Kidney (tissue), 14 donors: Measurements from ENCODE around the gene TBC1D10B. TPM values are rescaled to one million over a fixed set of nuclear protein-coding genes. Genes with fewer than 3 reads are reported as not detected.

Experiments used
- DNase-seq, 5 donors: peaks; one replicate each; pipeline ENCODE4 v3.0.0-alpha.2; 2013 to 2020
- FAIRE-seq: peaks from 2 replicates; lab custom pipeline; 2012; peaks lifted over from hg19 to GRCh38; lab: Jason Lieb, UNC
- H3K27ac ChIP-seq, 2 donors: one replicate each; pipeline ENCODE4 v1.7.0; 2013; ENCODE audit warnings: low read depth in 2 of 2, low read length in 2 of 2, inconsistent platforms in 1 of 2
- H3K27me3 ChIP-seq: one replicate; pipeline ENCODE4 v1.7.1; 2013; ENCODE audit warnings: low read length, inconsistent platforms; ENCODE audit not compliant: control insufficient read depth, insufficient read depth
- H3K36me3 ChIP-seq, 3 donors: one replicate each; pipeline versions ENCODE4 v1.7.0 to v1.7.1; 2013; ENCODE audit warnings: low read length in 3 of 3, control low read depth in 1 of 3, inconsistent platforms in 1 of 3; ENCODE audit not compliant: insufficient read depth in 3 of 3, control insufficient read depth in 2 of 3
- H3K4me1 ChIP-seq, 3 donors: one replicate each; pipeline versions ENCODE4 v1.7.0 to v1.7.1; 2013; ENCODE audit warnings: low read length in 3 of 3, inconsistent platforms in 1 of 3, low read depth in 1 of 3; ENCODE audit not compliant: control insufficient read depth in 2 of 3, insufficient read depth in 2 of 3
- H3K4me3 ChIP-seq, 3 donors: one replicate each; pipeline versions ENCODE4 v1.7.0 to v1.8.1; 2013; ENCODE audit warnings: low read length in 3 of 3, control low read depth in 1 of 3, inconsistent platforms in 1 of 3
- H3K9ac ChIP-seq, 3 donors: one replicate each; pipeline versions ENCODE4 v1.7.0 to v1.7.1; 2013; ENCODE audit warnings: low read length in 3 of 3, control low read depth in 1 of 3, inconsistent platforms in 1 of 3
- H3K9me3 ChIP-seq, 3 donors: one replicate each; pipeline versions ENCODE4 v1.7.0 to v1.7.1; 2013; ENCODE audit warnings: low read length in 3 of 3, control low read depth in 1 of 3, inconsistent platforms in 1 of 3; ENCODE audit not compliant: control insufficient read depth in 2 of 3, insufficient read depth in 1 of 3
- CTCF ChIP-seq: IDR thresholded peaks from 3 replicates; pipeline ENCODE4 v1.5.1; 2012; ENCODE audit warnings: mild to moderate bottlenecking, moderate library complexity, borderline replicate concordance; ENCODE audit not compliant: insufficient read depth; ENCODE audit errors: extremely low read depth
- intact Hi-C: fragments of 100-400 bp; cut with DNase I; formaldehyde crosslinking; loops from one replicate; pipeline ENCODE4 v1.11.1; 2022
- polyA plus RNA-seq: library from polyadenylated mRNA; stranded (reverse); fragments of 350-450 nt; fragmentation: Illumina TruSeq; extraction: RNeasy Lipid Tissue Mini Kit (QIAGEN cat#74804); gene quantifications from one replicate; pipeline ENCODE4 v1.2.3, GENCODE V29; 2014; ENCODE audit warnings: low read depth, low replicate concordance; ENCODE audit not compliant: insufficient read depth
- total RNA-seq: library from RNA; stranded (reverse); fragmentation: NEBNext Ultra II Directional; extraction: Animal tissue kit (Norgen Biotek cat#: 25700); gene quantifications from one replicate; pipeline ENCODE4 v1.2.1, GENCODE V29; 2021
- donor health status: control.
- donor health status: control.
- donor health status: control.
- donor health status: control.
- donor health status: control.
- donor health status: DM: yes; HTN: yes; CAD: no.
- donor health status: Normal renal cell carcinoma (clear cell type).

The TBC1D10B gene
- total and polyA plus RNA-seq, 2 donors from 2014 or later: 30.1 to 32.7 TPM

- peaks cover 0 to 9% (median 6%) of the 10 kb centered on the region in 3 donors for H3K4me1 ChIP-seq
- H3K9me3 ChIP-seq: no peaks in the 10 kb centered on the region
- FAIRE-seq: no peak
- H3K4me3 ChIP-seq: peak within 1 kb of the TSS; percentile 64 to 76 (median 68)
- H3K9ac ChIP-seq: peak within 1 kb of the TSS; percentile 65 to 73 (median 71)
- peak; percentile 37 for TF ChIP-seq CTCF
- peaks cover 0 to 3% (median 0%) of the 10 kb centered on the region in 3 donors for H3K36me3 ChIP-seq
- peak; percentile 93 to 98 (median 96) for DNase-seq
- intact Hi-C loops: no loop called here
- peak within 1 kb of the TSS; percentile 28 to 43 for H3K27ac ChIP-seq
- H3K27me3 ChIP-seq: no peaks in the 10 kb centered on the region
Observed at GRCh38 chr16:30395155-30395991, 25.1 kb upstream of the TBC1D10B start, which contains the start of gene ZNF48. Gene ZNF48, plus strand, starts transcription at chr16:30395420. Its CDS starts 375 bp downstream, at chr16:30395795.

GRCh38 chr16:30394592-30395154 lies 24.4 kb upstream of the TBC1D10B start:
- no peak for TF ChIP-seq CTCF
- FAIRE-seq (no peak), DNase-seq (peak in 1 of 5 donors; percentile 63)
- peaks cover 0 to 3% (median 0%) of the 10 kb centered on the region in 3 donors for H3K36me3 ChIP-seq
- H3K9ac ChIP-seq: peak overlapping the region in 2 of 3 donors; percentile 40 to 73
- intact Hi-C loops: no loop called here
- no peaks in the 10 kb centered on the region for H3K9me3 ChIP-seq
- H3K27ac ChIP-seq: peak overlapping the region; percentile 25 to 28
- peak overlapping the region; percentile 50 to 76 (median 52) for H3K4me3 ChIP-seq
- H3K4me1 ChIP-seq: peaks cover 0 to 9% (median 6%) of the 10 kb centered on the region in 3 donors
- H3K27me3 ChIP-seq: no peaks in the 10 kb centered on the region

- H3K4me3 ChIP-seq: no peak overlapping the region
- no peak for DNase-seq
Observed at GRCh38 chr16:30383521-30383920, 13.2 kb upstream of the TBC1D10B start.

More at GRCh38 chr16:30383521-30383920, 13.2 kb upstream of the TBC1D10B start:
- H3K9me3 ChIP-seq: no peaks in the 10 kb centered on the region
- peaks cover 0 to 6% (median 0%) of the 10 kb centered on the region in 3 donors for H3K4me1 ChIP-seq
- H3K36me3 ChIP-seq: no peaks in the 10 kb centered on the region
- no peaks in the 10 kb centered on the region for H3K27me3 ChIP-seq
- H3K27ac ChIP-seq: no peak overlapping the region
- intact Hi-C loops: no loop called here
- H3K9ac ChIP-seq: no peak overlapping the region
- FAIRE-seq: no peak
- no peak for TF ChIP-seq CTCF
